GM13976 (cell line): Measurements from ENCODE around the gene LRFN4.

Source experiments
- DNase-seq: peaks from one replicate; pipeline ENCODE4 v3.0.0; 2012; ENCODE audit warnings: low spot score
- in situ Hi-C: fragments of 300-500 bp; cut with MboI; formaldehyde crosslinking; loops from one replicate; pipeline ENCODE4 v1.12.0; 2022; ENCODE audit warnings: low sequenced_read_pairs, mixed read lengths, inconsistent platforms; ENCODE audit not compliant: unreplicated experiment
- TF ChIP-seq, protein P1 (sequence below): IDR thresholded peaks from 2 replicates; pipeline ENCODE4 v1.5.1; 2012; ENCODE audit warnings: borderline replicate concordance, mild to moderate bottlenecking; ENCODE audit not compliant: insufficient read depth; ENCODE audit errors: extremely low read depth, missing control alignments, control extremely low read depth

Gene LRFN4

DNA sequence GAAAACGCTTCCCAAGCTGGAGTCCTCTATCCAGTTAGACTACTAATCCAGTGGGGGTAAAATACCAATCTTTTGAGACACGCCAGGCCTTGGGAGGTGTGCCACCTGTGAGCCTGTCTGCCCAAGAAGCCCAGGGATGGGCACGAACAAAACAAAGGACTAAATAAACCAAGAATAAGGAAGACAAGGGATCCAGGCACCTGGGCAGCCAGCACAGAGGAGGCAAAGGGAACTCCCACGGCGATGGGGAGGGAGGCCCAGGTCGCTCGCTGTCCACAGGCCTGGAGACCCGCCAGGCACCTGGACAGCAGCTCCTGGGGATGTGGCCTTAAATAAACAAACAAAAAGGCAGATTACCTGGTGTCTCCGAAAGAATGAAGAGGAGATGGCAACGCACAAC, 31.4 kb downstream of the LRFN4 start:
- in situ Hi-C loops, result no loop called here
- DNase-seq, result no peak
- TF ChIP-seq, protein P1, sequence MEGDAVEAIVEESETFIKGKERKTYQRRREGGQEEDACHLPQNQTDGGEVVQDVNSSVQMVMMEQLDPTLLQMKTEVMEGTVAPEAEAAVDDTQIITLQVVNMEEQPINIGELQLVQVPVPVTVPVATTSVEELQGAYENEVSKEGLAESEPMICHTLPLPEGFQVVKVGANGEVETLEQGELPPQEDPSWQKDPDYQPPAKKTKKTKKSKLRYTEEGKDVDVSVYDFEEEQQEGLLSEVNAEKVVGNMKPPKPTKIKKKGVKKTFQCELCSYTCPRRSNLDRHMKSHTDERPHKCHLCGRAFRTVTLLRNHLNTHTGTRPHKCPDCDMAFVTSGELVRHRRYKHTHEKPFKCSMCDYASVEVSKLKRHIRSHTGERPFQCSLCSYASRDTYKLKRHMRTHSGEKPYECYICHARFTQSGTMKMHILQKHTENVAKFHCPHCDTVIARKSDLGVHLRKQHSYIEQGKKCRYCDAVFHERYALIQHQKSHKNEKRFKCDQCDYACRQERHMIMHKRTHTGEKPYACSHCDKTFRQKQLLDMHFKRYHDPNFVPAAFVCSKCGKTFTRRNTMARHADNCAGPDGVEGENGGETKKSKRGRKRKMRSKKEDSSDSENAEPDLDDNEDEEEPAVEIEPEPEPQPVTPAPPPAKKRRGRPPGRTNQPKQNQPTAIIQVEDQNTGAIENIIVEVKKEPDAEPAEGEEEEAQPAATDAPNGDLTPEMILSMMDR, result no peak

DNA sequence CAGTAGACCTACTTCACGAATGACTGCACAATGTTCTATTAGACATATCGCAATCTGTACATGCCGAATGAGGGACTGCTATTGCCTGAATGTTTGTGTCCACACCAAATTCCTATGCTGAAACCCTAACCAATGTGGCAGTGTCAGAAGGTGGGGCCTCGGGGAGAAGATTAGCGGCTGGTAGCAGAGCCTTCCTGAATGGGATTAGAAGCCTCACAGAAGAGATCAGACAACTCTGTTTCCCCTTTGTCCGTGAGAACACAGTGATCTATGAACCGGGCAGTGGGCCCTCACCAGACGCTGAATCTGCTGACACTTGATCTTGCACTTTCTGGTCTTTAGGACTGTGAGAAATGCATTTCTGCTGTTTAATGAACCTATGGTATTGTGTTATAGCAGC, 33.1 kb downstream of the LRFN4 start:
- in situ Hi-C loops, result no loop called here
- TF ChIP-seq, protein P1, result no peak
- no peak for DNase-seq

DNA sequence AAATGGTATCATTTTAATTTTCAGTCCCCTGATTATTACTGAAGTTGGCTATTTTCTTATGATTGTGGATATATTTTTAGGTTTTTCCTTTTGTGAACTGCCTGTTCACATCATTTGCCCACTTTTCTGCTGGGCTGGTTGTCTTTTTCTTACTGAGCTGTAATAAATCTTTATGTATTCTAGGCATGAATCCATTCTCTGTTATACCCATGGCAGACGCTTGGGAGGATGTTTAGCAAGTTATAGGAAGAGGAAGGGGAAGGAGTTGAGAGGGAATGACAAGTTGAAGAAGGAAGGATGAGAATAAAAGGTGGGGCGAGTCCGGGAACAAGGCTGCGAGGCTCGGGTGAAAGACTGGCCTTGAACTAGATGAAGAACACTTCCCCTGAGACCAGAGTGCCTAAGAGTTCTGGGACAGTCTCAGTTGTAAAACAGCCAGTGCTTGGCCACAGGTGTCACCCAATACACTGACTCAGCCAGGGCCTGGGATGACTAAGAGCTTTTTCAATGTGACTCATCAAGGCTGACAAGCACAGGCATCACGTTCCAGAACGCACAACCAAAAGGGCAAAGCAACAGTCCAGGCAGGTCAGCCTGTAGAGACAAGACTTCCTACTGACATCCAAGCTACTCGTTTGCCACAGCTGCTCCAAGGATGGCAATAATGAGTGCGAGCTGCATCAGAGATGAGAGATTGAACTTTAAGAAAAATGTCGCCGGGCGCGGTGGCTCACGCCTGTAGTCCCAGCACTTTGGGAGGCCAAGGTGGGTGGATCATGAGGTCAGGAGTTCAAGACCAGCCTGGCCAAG, 35.2 kb downstream of the LRFN4 start:
- in situ Hi-C loops, result no loop called here
- TF ChIP-seq, protein P1, result no peak
- DNase-seq, result peak; percentile 90

- TF ChIP-seq, protein P1, result no peak
- DNase-seq, result no peak
- in situ Hi-C loops, result no loop called here
These were observed 36.0 kb downstream of the LRFN4 start for GRCh38 chr11:66892911-66893310.

DNA sequence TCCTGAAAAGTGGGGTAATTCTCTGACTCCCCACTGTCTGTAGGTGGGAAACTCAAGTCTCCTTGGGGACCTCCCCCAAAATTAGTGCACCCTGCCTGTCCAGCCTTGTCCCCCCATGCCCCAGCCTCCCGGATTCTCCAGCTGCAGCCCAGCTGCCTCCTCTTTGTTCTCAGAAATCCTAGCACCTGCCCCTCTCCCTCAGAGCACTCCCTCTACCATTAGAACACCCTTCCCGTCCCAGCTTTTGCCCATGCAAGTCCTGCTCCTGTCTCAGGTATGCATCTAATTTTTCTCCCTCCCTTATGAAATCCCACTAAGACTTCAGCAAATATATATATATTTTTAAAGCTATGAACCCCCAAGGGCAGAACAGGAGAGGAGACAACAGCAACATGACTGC, 37.3 kb downstream of the LRFN4 start:
- TF ChIP-seq, protein P1, result no peak
- in situ Hi-C loops, result no loop called here
- DNase-seq, result no peak

GRCh38 chr11:66901964-66902390, 45.1 kb downstream of the LRFN4 start:
- DNase-seq, result no peak
- TF ChIP-seq, protein P1, result no peak
- in situ Hi-C loops, result no loop called here
